CD4-positive, alpha-beta T cell treated with Interleukin-6 at 100 ng/mL for 8 hours (primary cell): ENCODE measurements around the gene DCAF7.

Source experiments
- DNase-seq: peaks from one replicate; pipeline ENCODE4 v3.0.0-alpha.2; 2020; ENCODE audit warnings: mixed read lengths, low spot score

The DCAF7 gene

DNA sequence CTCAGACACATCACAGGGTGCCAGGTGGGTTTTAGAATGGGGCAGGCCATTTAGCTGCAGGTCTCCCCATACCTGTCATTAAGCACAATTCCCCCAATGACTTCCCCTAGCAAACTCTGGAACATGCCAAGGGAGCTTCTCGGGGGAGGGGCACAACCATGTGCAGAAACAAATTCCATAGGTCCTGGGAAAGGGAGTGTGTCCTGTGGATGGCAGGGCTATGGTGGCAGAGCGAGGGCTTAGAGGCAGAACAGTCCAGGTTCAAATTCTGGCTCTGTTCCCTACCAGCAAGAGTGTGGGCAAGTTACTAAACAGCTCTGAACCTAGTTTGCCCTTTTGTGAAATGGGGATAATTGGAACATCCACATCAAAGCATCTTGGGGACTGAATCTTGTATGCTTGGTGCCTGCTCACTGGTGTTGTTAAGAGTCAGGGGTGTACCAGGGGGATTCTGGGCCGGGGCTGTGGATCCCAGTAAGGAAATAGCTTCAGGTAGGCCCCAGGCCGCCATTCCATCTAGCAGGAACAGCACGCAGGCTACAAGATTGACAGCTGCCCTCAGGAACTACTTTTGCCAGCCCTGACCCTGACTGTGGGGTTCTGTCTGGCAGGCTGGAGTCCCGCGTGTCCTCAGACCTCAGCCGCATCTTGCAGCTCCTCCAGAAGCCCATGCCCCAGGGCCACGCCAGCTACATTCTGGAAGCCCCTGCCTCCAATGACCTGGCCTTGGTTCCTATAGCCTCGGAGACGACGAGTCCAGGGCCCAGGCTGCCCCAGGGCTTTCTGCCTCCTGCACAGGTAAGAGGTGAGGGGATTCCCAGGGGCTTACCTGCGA lies 5.6 kb upstream of the DCAF7 start:
- DNase-seq: no peak

DNA sequence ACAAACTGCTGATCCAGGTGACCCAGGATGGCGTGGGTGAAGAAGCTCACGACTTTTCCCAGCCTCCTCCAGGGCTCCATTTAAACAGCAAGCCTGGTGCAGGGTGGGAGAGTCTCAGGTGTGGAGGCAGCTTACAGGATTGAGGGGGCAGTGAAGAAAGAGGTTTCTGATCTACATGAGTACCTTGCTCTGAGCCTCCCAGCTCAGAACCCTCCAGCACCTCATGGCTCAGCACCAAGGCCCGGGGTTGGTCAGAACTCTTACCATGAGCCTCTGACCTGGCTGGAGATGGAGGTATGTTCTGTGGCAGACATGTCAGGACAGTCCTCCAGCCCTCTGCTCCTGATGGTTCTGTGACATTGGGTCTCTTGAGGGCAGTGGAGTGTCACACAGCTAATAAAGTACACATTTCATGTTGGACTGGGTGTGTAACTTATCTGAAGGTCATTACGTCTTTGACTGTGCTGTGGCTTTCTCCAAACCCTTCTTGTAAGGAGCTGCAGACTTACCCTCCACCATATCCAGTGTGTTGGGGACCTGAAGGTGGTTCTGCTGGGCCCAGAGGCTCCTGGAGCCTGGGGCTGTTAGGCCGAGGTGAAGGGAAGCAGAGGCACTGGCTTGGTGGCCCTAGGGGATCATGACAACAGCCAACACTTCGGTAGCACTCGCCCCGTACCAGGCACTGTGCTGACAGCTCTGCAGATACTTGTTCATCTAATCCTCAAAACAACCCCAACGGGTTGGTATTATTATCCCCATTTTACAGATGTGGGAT lies 3.8 kb upstream of the DCAF7 start:
- no peak for DNase-seq

DNA sequence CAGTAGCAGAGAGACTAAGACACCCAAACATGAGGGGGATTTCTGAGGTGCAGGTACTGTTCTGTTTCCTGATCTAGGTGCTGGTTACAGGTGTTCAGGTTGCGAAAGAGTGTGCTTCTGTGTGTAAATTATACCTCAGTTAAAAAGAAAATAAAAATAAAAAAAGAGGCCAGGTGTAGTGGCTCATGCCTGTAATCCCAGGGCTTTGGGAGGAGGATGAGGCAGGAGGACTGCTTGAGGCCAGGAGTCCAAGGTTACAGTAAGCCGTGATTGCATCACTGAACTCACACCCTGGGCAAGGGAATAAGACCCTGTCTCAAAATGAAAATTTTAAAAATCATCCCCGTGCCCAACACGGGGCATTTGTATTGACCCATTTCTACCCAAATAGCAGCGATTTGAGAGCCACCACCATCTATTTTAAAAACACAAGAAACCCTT lies 3.2 kb upstream of the DCAF7 start:
- no peak for DNase-seq

DNA sequence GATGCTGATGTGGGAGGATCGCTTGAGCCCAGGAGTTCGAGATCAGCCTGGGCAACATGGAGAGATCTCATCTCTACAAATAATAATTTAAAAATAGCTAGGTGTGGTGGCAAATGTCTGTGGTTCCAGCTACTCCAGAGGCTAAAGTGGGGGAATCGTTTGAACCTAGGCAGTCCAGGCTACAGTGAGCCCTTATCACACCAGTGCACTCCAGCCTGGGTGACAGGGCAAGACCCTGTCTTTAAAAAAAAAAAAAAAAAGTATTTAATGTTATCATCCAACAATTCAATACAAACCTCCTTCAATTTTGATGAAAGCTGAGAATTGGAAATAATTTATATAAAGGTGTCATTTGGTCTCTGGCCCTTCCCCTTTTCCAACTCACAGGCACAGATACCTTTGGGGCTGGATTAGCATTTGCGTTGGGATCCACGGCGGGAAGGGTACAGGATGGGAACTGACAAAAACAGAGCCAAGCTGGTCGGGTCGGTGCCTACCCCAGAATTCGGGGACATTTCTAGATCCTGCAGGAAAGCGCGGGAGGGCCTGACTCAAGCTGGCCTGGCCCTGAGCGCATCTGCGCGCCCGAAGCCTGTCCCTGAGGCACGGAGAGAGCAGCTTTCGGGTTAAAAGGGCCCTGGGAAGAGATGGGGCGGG lies 860 bp upstream of the DCAF7 start:
- DNase-seq: no peak

DNA sequence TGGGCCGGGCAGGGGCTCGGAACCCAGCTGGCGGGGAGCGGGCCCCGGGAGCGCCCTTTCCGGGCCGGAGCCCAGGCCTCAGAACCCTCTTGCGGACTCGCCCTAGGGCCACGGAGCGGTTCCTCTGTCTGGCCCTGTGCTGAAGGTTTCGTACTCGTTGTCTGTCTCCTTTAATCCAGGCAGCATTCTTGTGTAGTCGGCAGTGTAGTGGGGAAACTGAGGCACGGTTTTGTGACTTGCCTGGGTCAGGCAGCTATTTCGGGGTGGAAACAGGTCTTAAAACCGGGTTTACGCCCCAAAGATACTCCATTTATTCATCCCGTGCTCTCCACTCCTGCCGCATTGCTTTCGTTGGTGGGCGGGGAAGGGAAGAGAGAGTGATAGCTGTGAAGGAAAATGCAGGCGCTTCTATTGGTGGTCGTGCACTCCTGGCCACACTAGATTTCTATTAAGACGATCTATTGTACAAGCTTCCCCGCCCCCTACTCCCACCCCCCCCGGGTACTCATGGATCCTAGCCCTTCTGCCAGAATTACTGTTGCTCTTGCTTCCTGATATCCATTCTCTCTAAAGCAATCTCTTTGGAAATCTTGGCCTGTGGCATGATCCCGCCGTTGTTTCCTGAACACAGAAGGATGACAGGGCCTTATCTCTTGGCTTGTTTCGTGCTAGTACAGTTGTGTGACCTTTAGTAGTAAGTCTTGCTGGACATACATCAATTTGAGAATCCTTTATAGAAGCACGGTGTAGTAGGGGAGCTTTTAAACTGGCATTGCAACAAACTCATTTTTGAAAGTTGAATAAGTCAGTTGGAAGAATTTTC lies 751 bp downstream of the DCAF7 start:
- DNase-seq: no peak

DNA sequence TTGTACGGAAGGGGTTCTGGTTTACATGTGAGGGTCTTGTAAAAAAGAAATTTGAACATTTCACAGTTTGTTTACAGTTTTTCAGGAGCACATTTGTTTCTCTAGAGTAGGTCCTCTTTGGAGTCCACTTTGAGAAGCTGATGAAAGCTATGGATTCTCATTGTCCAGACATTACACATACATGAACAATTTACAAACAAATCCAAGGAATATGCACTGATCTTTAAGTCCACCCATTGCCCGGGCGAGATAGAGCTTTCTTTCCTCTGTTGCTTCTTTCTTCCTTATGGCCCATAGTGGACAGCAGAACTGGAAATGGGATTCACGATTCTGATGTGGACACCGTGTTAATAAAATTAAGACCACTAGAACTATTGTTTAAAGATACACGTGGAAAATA lies 1.9 kb downstream of the DCAF7 start:
- DNase-seq: no peak

DNA sequence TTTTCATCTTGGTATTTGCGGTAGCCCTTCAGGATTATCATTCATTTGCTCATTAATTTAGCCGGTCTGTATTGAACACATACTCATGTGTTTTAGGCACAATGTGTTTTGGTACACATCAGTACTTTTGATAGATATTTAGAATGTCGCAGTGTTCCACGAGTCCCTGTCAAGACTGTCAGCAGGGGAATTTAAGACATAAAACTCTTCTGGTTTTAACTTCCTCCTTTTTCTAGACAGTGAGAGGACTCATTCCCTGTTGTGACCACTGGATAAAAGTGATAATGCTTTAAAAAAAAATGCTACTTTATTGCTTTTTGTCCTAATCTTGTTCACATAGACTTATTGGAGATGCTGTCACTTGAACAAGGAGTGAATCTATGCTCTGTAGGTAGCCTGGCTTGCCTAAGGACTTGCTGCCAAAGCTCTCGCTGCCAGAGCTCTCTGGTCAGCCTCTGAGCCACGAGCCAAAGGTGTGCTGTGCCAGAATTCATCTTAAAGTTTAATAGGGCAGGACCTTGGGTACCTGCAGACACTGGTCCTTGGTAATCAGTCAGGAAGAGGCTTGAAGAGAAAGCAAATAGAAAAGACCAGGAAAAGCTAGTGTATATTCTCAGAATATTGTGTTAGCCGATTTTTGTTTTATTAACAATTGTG lies 5.4 kb downstream of the DCAF7 start:
- no peak for DNase-seq

DNA sequence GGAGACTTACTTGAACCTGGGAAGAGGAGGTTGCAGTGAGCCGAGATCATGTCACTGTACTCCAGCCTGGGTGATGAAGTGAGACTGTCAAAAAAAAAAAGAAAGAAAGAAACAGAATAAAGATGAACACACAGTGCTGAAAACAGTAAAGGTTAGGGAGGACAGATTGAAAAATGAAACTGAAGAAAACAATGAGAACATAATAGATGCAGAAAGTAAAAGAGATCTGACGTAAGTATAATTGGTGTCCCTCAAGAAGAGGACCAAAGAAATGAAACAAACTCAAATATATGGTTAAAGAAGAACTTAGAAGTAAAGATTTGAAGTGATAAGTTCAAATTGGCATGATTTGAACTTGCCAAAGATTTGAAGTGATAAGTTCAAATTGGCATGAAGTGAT lies 7.1 kb downstream of the DCAF7 start:
- no peak for DNase-seq

DNA sequence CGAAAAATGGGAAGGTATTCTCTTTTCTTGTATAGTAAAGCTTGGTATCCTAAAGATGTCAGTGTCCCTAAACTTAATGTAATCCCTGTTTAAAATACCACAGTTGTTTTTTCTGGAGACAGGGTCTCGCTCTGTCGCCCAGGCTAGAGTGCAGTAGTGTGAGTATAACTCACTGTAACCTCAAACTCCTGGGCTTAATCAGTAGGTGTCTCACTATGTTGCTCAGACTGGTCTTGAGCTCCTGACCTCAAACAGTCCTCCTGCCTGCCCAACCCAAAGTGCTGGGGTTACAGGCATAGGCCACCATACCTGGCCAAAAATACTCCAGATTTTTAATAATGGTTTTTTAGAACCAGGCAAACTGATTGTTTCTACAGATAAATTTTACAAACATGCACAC lies 8.2 kb downstream of the DCAF7 start:
- DNase-seq: no peak

DNA sequence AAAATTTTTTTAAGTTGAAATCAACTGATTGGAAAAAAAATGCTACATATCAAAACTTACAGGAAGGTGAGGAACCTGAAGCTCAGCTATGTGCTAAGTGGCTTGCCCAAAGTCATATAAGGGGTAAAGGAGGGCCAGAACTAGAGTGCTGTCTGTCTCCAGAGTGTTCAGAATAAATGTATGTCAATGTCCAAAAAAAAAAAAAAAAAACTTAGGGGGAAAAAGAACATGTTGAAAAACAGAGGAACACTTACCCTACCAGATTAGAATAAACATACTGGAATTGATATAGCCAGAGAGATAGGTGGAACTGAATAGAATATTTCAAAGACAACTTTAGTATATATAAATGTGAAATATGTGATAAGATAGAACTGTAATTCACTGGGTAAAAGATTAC lies 11.5 kb downstream of the DCAF7 start:
- DNase-seq: no peak

DNA sequence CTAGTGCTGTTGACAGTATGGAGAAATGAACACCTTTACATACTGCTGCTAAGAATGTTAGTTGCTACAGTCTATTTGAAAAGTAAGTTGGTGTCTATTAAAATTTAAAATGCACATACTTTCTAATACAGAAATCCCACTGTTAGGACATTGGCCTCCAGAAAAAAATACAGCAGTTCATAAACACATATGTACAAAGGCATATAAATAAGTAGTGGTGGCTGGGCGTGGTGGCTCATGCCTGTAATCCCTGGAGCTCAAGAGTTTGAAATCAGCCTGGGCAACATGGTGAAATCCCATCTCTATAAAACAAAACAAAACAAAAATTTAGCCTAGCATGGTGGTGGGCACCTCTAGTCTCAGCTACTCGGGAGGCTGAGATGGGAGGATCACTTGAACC lies 13.1 kb downstream of the DCAF7 start:
- DNase-seq: no peak

DNA sequence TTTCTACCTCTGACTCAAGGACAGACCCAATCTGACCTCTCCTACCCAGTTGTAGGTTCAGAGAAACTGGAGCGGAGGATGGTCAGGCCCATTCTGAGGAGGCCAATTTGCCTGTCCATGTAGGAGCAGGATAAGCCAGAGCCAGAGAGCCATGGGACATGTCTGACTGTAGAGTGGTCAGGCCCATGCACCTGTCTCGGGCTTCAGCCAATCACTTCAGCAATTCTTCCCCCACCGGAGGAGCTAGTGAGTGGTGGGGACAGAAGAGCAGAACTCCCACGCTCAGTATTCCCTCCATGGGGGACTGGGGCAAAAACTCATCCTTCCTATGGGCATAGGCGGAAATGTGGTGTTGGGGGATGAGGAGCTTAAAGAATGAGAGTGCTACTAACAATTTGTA lies 14.3 kb downstream of the DCAF7 start:
- no peak for DNase-seq

DNA sequence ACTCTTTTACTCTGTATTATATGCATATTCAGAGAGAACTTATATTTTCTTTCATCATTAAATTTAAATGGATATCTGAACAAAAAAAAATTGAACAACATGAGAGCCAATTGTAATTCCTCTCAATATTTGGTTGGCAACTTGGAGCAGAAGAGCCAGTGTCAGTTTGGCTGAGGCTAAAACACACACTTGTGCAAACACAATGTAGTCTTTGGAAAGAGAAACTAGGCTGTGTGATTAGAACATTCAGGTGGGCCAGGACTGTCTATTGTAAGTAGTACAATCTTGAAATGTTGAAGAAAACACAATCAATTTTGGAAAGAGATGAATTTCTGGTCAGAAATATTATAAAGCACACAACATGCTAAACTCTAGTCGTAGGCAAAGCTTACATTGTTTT lies 17.0 kb downstream of the DCAF7 start:
- DNase-seq: no peak

DNA sequence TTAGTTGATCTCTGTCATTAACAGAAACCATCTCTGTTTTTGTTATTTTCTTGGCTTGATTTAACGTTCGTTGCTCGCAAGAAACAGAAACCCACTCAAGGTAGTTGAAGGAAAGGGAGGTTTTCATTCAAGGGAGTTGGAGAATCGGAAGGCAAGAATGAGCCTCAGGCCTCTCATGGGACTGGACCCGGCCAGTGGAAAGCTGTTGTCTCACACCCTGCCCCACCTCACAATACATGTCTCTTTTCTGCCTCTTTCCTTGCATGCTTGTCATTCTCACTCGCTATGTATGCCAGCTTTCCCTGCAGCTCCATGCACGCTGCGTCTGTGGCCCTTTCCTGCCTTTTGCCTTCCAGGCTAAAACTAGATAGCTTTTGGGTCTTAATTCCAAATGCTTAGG lies 18.3 kb downstream of the DCAF7 start:
- DNase-seq: no peak

DNA sequence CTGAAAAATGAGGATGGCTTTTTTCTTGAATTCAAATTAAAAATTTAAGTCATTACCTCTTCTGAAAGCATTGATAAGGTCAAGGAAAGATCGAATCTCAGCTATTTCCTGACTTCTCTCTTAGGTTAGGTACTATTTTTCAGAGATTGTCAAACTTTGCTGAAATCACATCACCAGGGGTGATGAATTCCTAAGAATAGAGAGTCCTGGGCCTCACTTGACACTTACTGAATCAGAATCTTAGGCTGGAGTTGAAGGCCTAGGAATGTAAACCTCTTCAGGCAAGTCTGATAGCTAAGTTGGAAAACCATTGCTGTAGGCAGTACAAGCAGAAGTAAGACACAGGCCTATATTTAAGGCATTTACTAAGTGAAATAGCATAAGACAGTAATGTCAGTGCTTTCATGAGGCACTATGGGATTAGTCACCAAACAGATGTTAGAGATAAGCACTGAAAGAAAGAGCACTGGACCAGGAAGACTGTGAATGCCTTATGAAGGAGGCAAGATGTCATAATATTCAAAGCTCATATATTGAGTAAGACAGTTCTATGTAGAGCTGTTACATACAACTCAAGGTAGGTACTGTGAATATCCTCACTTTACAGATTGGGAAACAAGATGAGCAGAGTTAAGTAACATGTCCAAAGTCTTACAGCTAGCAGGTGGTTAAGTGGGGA lies 21.5 kb downstream of the DCAF7 start:
- no peak for DNase-seq

DNA sequence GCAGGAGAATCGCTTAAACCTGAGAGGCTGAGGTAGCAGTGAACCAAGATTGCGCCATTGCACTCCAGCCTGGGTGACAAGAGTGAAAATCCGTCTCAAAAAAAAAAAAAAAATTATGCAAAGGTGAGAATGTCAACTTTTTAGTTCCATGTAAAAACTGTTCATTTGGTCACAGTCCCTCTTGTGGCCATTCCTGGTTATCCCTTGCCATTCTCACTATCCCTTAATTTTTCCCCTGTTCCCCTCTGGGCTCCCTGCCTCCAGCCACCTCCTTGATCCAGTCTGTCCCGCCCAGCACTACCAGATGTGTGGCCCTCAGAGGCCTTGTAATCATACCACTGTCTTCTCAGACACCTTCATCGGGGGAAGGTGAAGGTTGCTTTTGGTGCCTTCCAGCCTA lies 23.4 kb downstream of the DCAF7 start:
- DNase-seq: no peak

DNA sequence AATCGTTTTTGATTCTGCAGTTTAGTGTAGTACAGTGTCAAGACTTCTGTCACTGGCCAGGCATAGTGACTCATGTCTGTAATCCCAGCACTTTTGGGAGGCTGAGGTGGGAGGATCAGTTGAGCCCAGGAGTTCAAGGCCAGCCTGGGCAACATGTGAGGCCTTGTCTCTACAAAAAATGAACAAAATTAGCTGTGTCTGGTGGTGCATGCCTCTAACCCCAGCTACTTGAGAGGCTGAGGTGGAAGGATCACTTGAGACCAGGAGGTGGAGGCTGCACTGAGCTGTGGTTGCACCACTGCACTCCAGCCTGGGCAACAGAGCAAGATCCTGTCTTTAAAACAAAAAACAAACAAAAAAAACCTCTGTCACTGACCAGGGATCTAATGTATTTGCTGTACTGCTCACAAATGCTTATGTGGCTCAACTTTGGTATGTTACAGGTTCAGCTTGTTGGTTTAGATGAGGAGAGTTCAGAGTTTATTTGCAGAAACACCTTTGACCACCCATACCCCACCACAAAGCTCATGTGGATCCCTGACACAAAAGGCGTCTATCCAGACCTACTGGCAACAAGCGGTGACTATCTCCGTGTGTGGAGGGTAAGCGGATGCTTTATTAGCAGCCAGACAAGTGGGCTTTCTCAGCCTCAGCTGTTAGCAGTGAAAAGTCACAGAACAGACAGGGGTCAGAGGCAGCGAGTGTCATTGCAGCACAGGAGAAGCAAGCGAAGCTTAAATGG lies 27.9 kb downstream of the DCAF7 start:
- DNase-seq: no peak

DNA sequence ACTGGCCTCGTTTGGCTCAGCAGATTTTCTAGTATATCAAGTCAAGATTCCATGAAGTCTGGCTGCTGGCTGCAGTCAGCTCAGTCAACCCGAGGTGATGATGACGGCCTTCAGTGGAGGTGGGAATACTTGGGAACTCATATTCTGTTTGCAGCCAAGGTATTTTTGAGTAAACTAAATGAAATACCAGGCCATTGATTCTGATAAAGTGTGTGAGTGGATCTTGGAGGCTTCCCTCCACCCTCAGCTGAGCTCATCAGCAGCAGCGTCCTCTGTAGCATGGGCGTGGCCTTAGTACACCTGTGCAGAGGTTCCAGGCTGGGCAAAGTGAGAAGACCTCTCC lies 28.5 kb downstream of the DCAF7 start:
- DNase-seq: no peak

DNA sequence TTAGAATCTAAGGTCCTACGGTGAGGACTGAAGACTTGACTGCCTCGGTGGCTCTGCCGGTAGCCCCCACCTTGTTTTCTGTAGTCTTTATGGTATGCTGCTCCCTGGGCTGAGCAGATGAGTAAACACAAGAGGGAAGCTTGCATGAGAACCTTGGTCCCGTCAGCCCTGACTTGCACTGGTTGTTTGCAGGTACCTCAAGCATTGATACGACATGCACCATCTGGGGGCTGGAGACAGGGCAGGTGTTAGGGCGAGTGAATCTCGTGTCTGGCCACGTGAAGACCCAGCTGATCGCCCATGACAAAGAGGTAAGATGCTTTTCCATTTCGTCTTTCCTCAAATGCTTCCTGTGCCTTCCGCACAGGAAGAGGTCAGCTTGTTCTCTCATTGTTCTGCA lies 29.4 kb downstream of the DCAF7 start:
- DNase-seq: no peak

DNA sequence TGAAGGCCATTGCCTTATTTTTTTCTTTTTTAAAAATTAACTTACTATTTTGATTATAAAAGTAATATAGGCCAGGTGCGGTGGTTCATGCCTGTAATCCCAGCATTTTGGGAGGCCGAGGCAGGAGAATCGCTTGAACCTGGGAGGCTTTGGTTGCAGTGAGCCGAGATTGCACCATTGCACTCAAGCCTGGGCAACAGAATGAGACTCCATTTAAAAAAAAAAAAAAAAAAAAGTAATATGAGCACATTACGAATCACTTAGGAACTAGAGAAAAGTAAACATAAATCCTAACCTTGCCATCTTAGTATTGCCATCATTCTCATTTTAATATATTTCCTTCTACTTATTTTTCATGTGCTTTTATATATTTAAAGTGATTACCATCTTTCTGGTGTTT lies 37.5 kb downstream of the DCAF7 start:
- DNase-seq: no peak
